NCI-H82 treated with DMSO at 0.1 percent for 48 hours (cell line): ENCODE results near the gene GALNT7.
"Not testable (repeated sequence)": the region's sequence is repeated elsewhere in the genome, so short reads cannot be mapped to it uniquely, and the experiment has no call there.

Source experiments
- DNase-seq: peaks from one replicate; lab custom pipeline; 2025; ENCODE audit not compliant: unreplicated experiment; lab: John Stamatoyannopoulos, UW

Gene GALNT7

GRCh38 chr4:173194157-173194556 is 25.5 kb downstream of the GALNT7 start:
- no peak for DNase-seq

GRCh38 chr4:173195109-173195508 is 26.5 kb downstream of the GALNT7 start:
- DNase-seq, result no peak

- no peak for DNase-seq
These were observed 30.9 kb downstream of the GALNT7 start for GRCh38 chr4:173199553-173199952.

GRCh38 chr4:173200103-173200884 is 31.7 kb downstream of the GALNT7 start:
- no peak for DNase-seq

- DNase-seq, result no peak
These were observed 33.8 kb downstream of the GALNT7 start for GRCh38 chr4:173202395-173202794.

- no peak for DNase-seq
These were observed 37.0 kb downstream of the GALNT7 start for GRCh38 chr4:173205656-173206055.

- no peak for DNase-seq
These were observed 39.8 kb downstream of the GALNT7 start for GRCh38 chr4:173208420-173208819.

GRCh38 chr4:173211222-173211621 is 42.6 kb downstream of the GALNT7 start:
- no peak for DNase-seq

GRCh38 chr4:173211838-173212237 is 43.2 kb downstream of the GALNT7 start:
- no peak for DNase-seq

- no peak for DNase-seq
These were observed 43.8 kb downstream of the GALNT7 start for GRCh38 chr4:173212379-173212778.

GRCh38 chr4:173213296-173213695 is 44.7 kb downstream of the GALNT7 start:
- no peak for DNase-seq

- DNase-seq, result no peak
These were observed 45.6 kb downstream of the GALNT7 start for GRCh38 chr4:173214231-173214630.

GRCh38 chr4:173214661-173215060 is 46.0 kb downstream of the GALNT7 start:
- DNase-seq, result no peak

GRCh38 chr4:173217075-173217474 is 48.5 kb downstream of the GALNT7 start:
- no peak for DNase-seq

- no peak for DNase-seq
These were observed 49.1 kb downstream of the GALNT7 start for GRCh38 chr4:173217727-173218126.

GRCh38 chr4:173218411-173219125 is 50.0 kb downstream of the GALNT7 start:
- no peak for DNase-seq

- DNase-seq, result not testable (repeated sequence)
These were observed 50.5 kb downstream of the GALNT7 start for GRCh38 chr4:173219126-173219437.

- DNase-seq, result no peak
These were observed 55.1 kb downstream of the GALNT7 start for GRCh38 chr4:173223743-173224142.

- DNase-seq, result no peak
These were observed 57.8 kb downstream of the GALNT7 start for GRCh38 chr4:173226401-173226888.

- no peak for DNase-seq
These were observed 59.1 kb downstream of the GALNT7 start for GRCh38 chr4:173227756-173228155.

GRCh38 chr4:173230062-173230461 is 61.5 kb downstream of the GALNT7 start:
- no peak for DNase-seq

GRCh38 chr4:173231916-173232315 is 63.3 kb downstream of the GALNT7 start:
- DNase-seq, result no peak
